Measurements from ENCODE around the gene LCN9. TPM values are rescaled to one million over a fixed set of nuclear protein-coding genes. Genes with fewer than 3 reads are reported as not detected.

LCN9 gene
- total and polyA plus RNA-seq, 9 of the 15 experiments (the other 6 are each of a cell fraction or from before 2014, with no cell fraction given): not detected

- POLR2A ChIA-PET: interaction anchor here (0.6 kb wide), 1 partner anchor 855 kb away, joined by 3 read pairs; no protein-coding TSS in a partner anchor
These were observed 32.5 kb downstream of the LCN9 start for GRCh38 chr9:135695642-135696041.

DNA sequence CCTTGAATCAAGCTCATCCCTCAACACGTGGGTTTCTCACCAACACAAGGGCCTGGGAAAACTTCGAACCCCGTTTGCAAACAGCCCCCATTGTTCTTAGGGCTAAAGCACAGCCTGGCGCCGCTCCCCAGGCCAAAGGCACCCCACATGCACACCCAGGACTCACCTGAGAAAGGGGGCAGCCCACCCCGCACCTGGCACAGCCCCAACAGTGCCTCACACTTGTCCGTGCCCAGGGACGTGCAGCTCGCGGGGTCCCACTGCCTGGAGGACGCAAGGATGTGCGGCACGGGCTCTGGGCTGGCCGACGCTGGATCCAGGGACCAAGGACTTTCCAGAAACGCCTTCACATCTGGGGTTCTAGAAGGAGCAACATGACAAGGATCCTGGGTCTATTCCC is 33.3 kb downstream of the LCN9 start:
- CTCF ChIA-PET (ENCODE audit: low intra/inter-chr PET ratio): no interaction called here
- no peaks in the 10 kb centered on the region for H3K9me3 ChIP-seq (replicated peaks; ENCODE audit: control insufficient read depth, insufficient read depth, low read depth, low read length)
- no peak for DNase-seq (ENCODE audit: extremely low read depth in 1 of 4, low spot score in 3 of 4)
- intact Hi-C loops (cut with micrococcal nuclease): no loop called here
- H3K79me2 ChIP-seq (ENCODE audit: control insufficient read depth, insufficient read depth, low read length): no peaks in the 10 kb centered on the region
- H3K27me3 ChIP-seq (ENCODE audit: control insufficient read depth in 2 of 2, insufficient read depth in 2 of 2, low read length in 2 of 2): peaks cover 28 to 59% of the 10 kb centered on the region in 2 experiments; a peak in 4 of 5 replicates
- H3K4me3 ChIP-seq: no peak overlapping the region
- POLR2A ChIA-PET: no interaction called here
- no peak overlapping the region for H2AFZ ChIP-seq (ENCODE audit: low read depth, low read length)
- peaks cover 0 to 48% of the 10 kb centered on the region in 2 experiments; a peak in 2 of 5 replicates for H3K4me1 ChIP-seq (replicated peaks in 1 of 2; ENCODE audit: control insufficient read depth in 2 of 2, insufficient read depth in 2 of 2, low read length in 2 of 2)
- FAIRE-seq: no peak
- no peak overlapping the region for H3K4me2 ChIP-seq (ENCODE audit: insufficient read depth, low read length)
- BruUV-seq (replicated peaks): no TSS peak
- H3K9me1 ChIP-seq (ENCODE audit: control insufficient read depth, insufficient read depth, low read length): no peaks in the 10 kb centered on the region
- in situ Hi-C loops (cut with MboI): no loop called here
- no peak overlapping the region for H3K27ac ChIP-seq (ENCODE audit: extremely low read depth, low read depth, low read length)
- H3K9ac ChIP-seq (ENCODE audit: insufficient read depth in 1 of 2, low read depth in 2 of 2, low read length in 2 of 2): no peak overlapping the region
- peaks cover 7% of the 10 kb centered on the region; the same call in 1 of the 2 replicates for H4K20me1 ChIP-seq (replicated peaks; ENCODE audit: control insufficient read depth, insufficient read depth, low read length)
- ATAC-seq: no peak
- no peaks in the 10 kb centered on the region for H3K36me3 ChIP-seq (ENCODE audit: control insufficient read depth, insufficient read depth, low read length)
- WGBS (ENCODE audit: insufficient coverage, low coverage, missing lambda C conversion rate): 3% methylated on average over 8 of the region's 16 CpGs
- TF ChIP-seq, protein P1, sequence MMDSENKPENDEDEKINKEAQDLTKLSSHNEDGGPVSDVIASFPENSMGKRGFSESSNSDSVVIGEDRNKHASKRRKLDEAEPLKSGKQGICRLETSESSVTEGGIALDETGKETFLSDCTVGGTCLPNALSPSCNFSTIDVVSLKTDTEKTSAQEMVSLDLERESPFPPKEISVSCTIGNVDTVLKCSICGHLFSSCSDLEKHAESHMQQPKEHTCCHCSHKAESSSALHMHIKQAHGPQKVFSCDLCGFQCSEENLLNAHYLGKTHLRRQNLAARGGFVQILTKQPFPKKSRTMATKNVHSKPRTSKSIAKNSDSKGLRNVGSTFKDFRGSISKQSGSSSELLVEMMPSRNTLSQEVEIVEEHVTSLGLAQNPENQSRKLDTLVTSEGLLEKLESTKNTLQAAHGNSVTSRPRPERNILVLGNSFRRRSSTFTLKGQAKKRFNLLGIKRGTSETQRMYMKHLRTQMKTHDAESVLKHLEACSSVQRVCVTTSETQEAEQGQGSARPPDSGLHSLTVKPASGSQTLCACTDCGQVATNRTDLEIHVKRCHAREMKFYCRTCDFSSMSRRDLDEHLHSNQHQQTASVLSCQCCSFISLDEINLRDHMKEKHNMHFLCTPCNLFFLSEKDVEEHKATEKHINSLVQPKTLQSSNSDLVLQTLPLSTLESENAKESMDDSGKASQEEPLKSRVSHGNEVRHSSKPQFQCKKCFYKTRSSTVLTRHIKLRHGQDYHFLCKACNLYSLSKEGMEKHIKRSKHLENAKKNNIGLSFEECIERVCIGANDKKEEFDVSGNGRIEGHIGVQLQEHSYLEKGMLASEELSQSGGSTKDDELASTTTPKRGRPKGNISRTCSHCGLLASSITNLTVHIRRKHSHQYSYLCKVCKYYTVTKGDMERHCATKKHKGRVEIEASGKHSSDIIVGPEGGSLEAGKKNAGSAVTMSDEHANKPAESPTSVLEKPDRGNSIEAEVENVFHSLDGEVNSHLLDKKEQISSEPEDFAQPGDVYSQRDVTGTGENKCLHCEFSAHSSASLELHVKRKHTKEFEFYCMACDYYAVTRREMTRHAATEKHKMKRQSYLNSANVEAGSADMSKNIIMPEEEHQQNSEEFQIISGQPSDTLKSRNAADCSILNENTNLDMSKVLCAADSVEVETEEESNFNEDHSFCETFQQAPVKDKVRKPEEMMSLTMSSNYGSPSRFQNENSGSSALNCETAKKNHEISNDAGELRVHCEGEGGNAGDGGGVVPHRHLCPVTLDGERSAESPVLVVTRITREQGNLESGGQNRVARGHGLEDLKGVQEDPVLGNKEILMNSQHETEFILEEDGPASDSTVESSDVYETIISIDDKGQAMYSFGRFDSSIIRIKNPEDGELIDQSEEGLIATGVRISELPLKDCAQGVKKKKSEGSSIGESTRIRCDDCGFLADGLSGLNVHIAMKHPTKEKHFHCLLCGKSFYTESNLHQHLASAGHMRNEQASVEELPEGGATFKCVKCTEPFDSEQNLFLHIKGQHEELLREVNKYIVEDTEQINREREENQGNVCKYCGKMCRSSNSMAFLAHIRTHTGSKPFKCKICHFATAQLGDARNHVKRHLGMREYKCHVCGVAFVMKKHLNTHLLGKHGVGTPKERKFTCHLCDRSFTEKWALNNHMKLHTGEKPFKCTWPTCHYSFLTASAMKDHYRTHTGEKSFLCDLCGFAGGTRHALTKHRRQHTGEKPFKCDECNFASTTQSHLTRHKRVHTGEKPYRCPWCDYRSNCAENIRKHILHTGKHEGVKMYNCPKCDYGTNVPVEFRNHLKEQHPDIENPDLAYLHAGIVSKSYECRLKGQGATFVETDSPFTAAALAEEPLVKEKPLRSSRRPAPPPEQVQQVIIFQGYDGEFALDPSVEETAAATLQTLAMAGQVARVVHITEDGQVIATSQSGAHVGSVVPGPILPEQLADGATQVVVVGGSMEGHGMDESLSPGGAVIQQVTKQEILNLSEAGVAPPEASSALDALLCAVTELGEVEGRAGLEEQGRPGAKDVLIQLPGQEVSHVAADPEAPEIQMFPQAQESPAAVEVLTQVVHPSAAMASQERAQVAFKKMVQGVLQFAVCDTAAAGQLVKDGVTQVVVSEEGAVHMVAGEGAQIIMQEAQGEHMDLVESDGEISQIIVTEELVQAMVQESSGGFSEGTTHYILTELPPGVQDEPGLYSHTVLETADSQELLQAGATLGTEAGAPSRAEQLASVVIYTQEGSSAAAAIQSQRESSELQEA (IDR thresholded peaks at IDR 0.05; ENCODE audit: low read depth): no peak
- TF ChIP-seq RBM15 (IDR thresholded peaks at IDR 0.05; ENCODE audit: insufficient read depth, low read length) (no peak), MAFF (IDR thresholded peaks at IDR 0.05; ENCODE audit: low read length) (no peak), GTF2A2 (tag; IDR thresholded peaks at IDR 0.05) (no peak)

More at GRCh38 chr9:135695642-135696041, 32.5 kb downstream of the LCN9 start:
- intact Hi-C loops (cut with micrococcal nuclease) (no loop called here), in situ Hi-C loops (cut with MboI) (no loop called here)
- H3K4me1 ChIP-seq (replicated peaks in 1 of 2; ENCODE audit: control insufficient read depth in 2 of 2, insufficient read depth in 2 of 2, low read length in 2 of 2): peaks cover 0 to 42% of the 10 kb centered on the region in 2 experiments; a peak in 1 of 5 replicates
- no peak overlapping the region for H3K9ac ChIP-seq (ENCODE audit: insufficient read depth in 1 of 2, low read depth in 2 of 2, low read length in 2 of 2)
- TF ChIP-seq EP300 (IDR thresholded peaks at IDR 0.05; ENCODE audit: low read length) (no peak), ZZZ3 (IDR thresholded peaks at IDR 0.05) (no peak), ESRRA (IDR thresholded peaks at IDR 0.05; ENCODE audit: borderline replicate concordance, low read depth) (no peak), ZNF23 (CRISPR knock-in tag; IDR thresholded peaks at IDR 0.05) (no peak), SMARCE1 (IDR thresholded peaks at IDR 0.05) (no peak), ZNF174 (CRISPR knock-in tag; IDR thresholded peaks at IDR 0.05) (no peak), NFE2L1 (tag; IDR thresholded peaks at IDR 0.05; ENCODE audit: borderline replicate concordance, low read depth) (no peak), JUN (IDR thresholded peaks at IDR 0.05; ENCODE audit: borderline replicate concordance, low read depth, low read length) (no peak), JUN (CRISPR knock-in tag; IDR thresholded peaks at IDR 0.05; ENCODE audit: borderline replicate concordance) (no peak), NCOA2 (IDR thresholded peaks at IDR 0.05; ENCODE audit: partially characterized antibody in 2 of 2) (no peak)
- H3K4me2 ChIP-seq (ENCODE audit: insufficient read depth, low read length): no peak overlapping the region
- no peaks in the 10 kb centered on the region for H3K79me2 ChIP-seq (ENCODE audit: control insufficient read depth, insufficient read depth, low read length)
- WGBS (ENCODE audit: insufficient coverage, low coverage, missing lambda C conversion rate): under 1% methylated on average over 11 of the region's 12 CpGs
- peaks cover 7% of the 10 kb centered on the region; the same call in 1 of the 2 replicates for H4K20me1 ChIP-seq (replicated peaks; ENCODE audit: control insufficient read depth, insufficient read depth, low read length)
- H3K9me3 ChIP-seq (replicated peaks; ENCODE audit: control insufficient read depth, insufficient read depth, low read depth, low read length): no peaks in the 10 kb centered on the region; the same call in 1 of the 2 replicates
- no TSS peak for BruUV-seq (replicated peaks)
- H3K27me3 ChIP-seq (ENCODE audit: control insufficient read depth in 2 of 2, insufficient read depth in 2 of 2, low read length in 2 of 2): peaks cover 28 to 67% of the 10 kb centered on the region in 2 experiments; a peak in 4 of 5 replicates
- no peaks in the 10 kb centered on the region for H3K36me3 ChIP-seq (ENCODE audit: control insufficient read depth, insufficient read depth, low read length)
- no peaks in the 10 kb centered on the region for H3K9me1 ChIP-seq (ENCODE audit: control insufficient read depth, insufficient read depth, low read length)
- DNase-seq (ENCODE audit: extremely low read depth in 1 of 4, low spot score in 3 of 4): no peak
- H3K4me3 ChIP-seq: no peak overlapping the region
- no peak for FAIRE-seq
- no peak overlapping the region for H2AFZ ChIP-seq (ENCODE audit: low read depth, low read length)
- ATAC-seq: no peak
- CTCF ChIA-PET (ENCODE audit: low intra/inter-chr PET ratio): no interaction called here
- no peak overlapping the region for H3K27ac ChIP-seq (ENCODE audit: extremely low read depth, low read depth, low read length)

Data from K562 (cell line).